Caki2 (cell line): ENCODE results near the gene F2. TPM values are rescaled to one million over a fixed set of nuclear protein-coding genes. Genes with fewer than 3 reads are reported as not detected.

Experiments
- DNase-seq: peaks from one replicate; pipeline ENCODE4 v3.0.0-alpha.2; 2015; ENCODE audit warnings: low read depth
- in situ Hi-C: cut with HindIII; loops from 2 replicates; pipeline ENCODE4 v1.10.0; 2016; ENCODE audit warnings: low sequenced_read_pairs, low pct_unique_long_range_greater_than_20kb, mixed read lengths
- total RNA-seq: library from RNA; depleted of rRNA; stranded (reverse); fragments of >200 nt; shearing (Covaris generic); gene quantifications from 2 replicates; pipeline ENCODE4 v1.2.3, GENCODE V29; 2014; ENCODE audit warnings: low replicate concordance

The F2 gene
- total RNA-seq, 1 experiment from 2014 or later, result 0.71 TPM

DNA sequence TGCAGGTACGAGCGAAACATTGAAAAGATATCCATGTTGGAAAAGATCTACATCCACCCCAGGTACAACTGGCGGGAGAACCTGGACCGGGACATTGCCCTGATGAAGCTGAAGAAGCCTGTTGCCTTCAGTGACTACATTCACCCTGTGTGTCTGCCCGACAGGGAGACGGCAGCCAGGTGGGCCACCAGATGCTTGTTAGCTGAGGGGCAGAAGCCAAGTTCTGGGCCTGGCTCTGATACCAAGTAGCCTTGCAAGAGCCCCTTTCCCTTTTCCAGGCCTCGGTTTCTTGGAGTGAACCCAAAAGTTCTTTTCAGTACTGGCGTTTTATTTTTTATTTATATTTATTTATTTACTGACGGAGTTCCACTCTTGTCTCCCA is 9.6 kb downstream of the F2 start:
- in situ Hi-C loops, result no loop called here
- no peak for DNase-seq

DNA sequence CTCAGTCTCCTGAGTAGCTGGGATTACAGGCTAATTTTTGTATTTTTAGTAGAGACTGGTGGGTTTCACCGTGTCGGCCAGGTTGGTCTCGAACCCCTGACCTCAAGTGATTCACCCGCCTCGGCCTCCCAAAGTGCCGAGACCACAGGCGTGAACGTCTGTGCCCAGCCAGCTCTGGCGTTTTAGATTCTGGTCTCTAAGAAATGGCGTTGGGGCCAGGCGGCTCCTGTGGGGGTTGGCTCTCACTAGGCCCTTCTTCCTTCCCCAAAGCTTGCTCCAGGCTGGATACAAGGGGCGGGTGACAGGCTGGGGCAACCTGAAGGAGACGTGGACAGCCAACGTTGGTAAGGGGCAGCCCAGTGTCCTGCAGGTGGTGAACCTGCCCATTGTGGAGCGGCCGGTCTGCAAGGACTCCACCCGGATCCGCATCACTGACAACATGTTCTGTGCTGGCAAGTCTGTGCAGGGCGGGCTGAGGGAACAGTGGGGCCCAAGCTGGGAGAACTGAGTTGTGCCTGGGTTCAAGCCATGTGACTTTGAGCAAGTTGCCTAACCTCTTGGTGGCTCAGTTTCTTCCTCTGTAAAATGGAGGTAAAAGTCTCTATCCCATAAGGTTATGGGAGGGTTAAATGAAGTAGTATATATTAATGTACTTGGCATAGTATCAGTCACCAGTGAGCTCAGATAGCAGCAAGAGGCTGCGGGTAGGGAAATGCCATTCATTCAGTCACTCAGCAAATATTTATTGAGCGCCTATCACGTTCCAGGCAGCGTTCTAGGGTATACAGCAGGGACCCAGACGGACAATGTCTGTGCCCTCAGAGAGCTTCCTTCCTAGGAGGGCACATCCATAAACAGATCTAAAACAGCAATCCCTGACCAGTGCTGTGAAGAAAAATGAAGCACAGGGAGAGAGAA is 10.4 kb downstream of the F2 start:
- no peak for DNase-seq
- in situ Hi-C loops, result no loop called here

DNA sequence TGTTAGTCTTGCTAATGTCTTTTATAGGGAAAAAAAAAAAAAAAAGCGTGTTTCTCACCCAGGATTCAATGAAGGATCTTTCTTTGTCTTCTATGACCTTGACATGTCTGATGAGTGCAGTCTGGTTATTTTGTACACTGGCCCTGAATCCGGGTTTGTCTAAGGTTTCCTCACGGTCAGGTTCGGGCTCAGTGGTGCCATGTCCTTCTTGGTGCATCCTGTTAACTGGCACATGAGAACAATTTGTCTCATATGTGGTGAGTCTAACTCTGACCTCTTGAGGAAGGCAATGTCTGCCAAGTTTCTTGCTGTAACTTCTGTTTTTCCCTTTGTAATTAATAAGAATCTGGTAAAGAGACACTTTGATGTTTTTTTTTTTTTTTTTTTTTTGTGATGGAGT is 12.5 kb downstream of the F2 start:
- DNase-seq, result no peak
- in situ Hi-C loops, result no loop called here

DNA sequence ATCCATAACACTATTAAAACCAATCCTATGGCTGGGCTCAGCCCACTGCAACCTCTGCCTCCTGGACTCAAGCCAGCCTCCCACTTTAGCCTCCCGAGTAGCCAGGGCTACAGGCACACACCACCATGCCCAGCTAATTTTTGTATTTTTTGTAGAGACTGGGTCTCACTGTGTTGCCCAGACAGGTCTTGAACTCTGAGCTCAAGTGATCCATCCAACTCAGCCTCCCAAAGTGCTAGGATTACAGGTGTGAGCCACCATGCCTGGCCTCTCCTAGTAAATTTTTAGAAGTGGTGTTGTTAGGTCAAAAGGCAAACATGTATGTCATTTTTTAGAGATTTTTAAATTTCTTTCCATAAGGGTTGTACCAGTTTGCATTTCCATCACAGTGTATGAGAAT is 14.2 kb downstream of the F2 start:
- DNase-seq, result no peak
- in situ Hi-C loops, result no loop called here

DNA sequence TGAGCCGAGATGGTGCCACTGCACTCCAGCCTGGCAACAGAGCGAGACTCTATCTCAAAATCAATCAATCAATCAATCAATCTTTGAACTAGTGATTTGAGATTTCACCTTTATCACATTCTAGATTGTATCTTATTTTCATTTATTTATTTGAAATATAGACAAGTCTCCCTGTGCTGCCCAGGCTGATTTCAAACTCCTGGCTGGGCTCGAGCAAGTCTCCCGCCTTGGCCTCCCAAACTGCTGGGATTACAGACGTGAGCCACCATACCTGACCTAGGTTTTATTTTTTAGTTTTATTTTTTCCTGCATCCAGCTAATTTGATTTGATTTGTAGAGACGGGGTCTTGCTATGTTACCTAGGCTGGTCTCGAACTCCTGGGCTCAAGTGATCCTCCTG is 17.1 kb downstream of the F2 start:
- in situ Hi-C loops, result no loop called here

DNA sequence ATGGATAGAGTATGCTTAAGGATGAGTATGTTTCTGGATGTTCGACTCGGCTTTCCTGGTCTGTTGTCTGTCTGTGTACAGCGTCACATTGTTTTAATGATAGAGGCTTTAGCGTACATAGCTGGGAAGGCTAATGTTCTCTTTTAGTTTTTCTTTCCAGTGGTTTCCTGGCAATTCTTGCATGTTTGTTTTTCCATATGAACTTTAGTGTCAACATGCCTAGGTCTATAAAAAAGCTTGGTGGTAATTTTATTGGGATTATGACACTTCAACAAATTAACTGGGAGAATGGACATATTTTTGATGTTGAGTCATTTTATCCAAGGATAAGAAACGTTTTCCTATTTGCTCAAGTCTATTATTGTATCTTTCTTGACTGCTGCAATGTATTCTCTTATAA is 17.6 kb downstream of the F2 start:
- no peak for DNase-seq
- in situ Hi-C loops, result no loop called here

More for the DNA sequence above, 17.1 kb downstream of the F2 start:
- DNase-seq, result no peak

DNA sequence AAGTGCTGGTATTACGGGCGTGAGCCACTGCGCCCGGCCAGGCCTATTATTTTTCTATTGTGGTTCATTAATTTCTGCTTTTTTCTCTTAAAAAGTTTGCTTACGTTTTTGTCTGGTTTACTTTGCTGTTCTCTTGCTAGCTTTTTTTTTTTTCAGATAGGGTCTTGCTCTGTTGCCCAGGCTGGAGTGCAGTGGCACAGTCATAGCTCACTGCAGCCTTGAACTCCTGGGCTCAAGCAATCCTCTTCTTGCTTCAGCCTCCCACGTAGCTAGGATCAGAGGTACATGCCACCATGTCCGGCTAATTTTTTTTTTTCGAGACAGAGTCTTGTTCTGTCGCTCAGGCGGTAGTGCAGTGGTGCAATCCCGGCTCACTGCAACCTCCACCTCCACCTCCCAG is 18.7 kb downstream of the F2 start:
- in situ Hi-C loops, result no loop called here
- DNase-seq, result no peak

DNA sequence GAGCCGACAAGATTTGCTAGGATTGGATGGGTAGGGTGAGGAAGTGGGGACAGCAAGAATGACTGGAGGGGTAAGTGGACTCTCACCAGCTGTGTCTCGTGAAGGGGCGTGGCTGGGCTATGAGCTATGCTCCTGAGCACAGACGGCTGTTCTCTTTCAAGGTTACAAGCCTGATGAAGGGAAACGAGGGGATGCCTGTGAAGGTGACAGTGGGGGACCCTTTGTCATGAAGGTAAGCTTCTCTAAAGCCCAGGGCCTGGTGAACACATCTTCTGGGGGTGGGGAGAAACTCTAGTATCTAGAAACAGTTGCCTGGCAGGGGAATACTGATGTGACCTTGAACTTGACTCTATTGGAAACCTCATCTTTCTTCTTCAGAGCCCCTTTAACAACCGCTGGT is 19.9 kb downstream of the F2 start:
- no peak for DNase-seq
- in situ Hi-C loops, result no loop called here

DNA sequence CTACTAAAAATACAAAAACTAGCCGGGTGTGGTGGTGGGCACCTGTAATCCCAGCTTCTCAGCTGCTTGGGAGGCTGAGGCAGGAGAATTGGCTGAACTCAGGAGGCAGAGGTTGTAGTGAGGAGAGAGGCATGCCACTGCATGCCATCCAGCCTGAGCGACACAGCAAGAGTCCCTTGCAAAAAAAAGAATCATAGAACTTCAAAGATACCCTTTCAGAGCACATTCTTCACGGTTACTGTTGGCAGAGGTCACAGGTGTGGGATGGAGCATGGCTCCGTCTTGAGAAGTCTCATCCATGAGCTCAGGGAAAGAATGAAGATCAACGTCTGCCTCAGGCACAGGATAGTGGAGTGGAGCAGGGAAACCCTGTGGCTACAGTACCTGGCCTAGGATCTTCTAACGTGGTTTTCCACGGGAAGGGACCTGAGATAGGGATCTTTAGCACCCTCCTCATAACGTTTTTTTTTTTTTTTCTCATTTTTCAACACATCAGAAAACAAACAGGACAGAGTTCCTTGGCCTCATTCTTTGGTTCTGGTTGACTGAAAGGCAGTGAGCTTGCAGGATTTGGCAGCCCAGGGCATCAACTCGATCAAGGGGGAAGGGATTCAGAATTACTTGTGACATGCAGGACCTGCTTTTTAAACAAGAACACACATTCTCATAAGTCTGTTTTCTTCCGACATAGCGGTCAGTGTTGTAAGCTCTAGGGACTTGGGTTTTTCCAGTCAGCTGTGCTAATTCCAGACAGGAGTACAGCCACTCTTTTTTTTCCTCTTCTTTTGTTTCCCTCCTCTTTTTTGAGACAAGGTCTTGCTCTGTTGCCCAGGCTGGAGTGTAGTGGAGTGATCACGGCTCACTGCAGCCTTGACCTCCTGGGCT is 22.8 kb downstream of the F2 start:
- in situ Hi-C loops, result no loop called here
- DNase-seq, result no peak

DNA sequence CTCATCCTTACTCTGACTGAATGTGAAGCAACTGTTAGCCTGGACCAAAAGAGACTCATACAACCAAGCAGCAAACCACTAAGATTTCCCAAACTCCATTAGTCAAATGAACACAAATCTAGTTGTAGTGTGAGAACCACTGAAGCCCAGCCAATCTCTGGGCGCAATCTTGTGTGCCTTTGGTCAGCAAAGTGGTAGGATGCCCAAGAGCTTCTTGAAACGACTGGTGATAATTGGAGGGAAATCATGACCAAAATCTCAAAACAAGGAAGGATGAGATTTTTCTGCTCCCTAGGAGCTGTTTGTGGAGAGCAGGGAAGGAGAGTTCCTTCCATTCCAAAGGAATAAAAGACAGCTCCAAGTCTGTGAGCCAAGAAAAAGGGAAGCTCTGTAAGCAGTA is 24.0 kb downstream of the F2 start:
- in situ Hi-C loops, result no loop called here
- DNase-seq, result no peak

DNA sequence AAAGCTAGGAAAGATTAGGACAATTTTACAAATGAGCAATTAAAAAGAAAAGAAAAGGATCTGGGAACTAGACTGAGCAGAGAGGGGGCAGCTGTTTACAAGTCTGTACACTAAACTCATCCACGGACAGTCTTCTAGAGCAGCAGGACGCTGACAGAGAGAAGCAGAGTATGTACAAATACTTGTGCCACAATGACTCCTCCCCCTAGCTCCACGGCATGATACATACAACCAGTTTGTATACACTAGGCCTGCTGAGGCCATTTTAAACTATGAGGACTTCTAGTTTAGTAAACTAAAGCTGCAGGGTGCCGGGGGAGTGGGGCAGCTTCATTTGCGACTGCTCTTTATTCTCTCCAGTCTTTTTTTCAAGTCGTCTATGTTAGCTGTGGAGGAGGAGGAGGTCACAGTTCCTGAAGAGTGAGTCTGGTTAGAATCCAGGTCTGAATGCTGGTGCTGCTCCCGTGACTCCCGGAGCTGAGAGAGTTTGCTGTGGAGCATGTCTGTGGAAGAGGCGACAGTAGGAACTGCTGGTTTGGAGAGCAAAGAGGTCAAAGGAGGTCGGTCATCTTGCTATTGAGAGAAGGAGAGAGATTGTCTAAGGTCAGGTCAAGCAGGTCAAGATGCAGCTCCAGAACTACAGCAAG is 24.8 kb downstream of the F2 start:
- no peak for DNase-seq
- in situ Hi-C loops, result no loop called here

DNA sequence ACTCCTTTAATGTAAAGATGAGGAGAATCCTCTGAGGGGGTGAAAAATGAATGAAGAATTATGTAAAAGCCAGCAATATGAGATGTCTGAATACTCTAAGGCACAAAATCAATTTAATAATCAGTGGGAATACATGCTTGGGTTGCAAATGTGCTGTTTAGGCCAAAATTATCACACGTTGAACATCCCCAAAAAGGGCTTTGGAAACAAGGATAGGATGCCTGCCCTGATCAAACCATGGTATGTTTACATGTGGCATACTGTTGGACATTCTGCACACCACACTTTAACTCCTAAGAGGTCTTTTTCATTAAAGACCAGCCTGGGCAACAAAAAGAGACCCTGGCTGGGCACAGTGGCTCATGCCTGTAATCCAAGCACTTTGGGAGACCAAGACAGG is 26.3 kb downstream of the F2 start:
- DNase-seq, result no peak
- in situ Hi-C loops, result no loop called here

DNA sequence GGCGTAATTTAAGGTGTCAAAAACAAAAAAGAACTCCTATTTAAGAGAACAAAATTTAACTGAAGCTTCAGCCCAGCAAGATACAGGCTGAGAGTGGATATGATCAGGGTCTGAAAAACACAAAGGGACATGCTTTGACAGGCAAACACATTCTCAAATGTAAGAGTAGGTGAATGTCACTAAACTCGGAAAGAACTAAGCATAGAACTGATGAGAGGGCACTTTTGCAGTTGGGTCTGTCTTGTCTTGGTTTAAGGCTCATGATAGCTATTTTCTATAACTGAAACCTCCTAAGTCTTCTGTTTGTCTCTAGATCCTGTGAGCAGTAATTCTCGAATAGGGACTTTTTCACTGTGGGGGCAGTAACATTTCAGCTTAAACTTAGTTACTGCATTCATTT is 27.0 kb downstream of the F2 start:
- in situ Hi-C loops, result no loop called here
- DNase-seq, result no peak

DNA sequence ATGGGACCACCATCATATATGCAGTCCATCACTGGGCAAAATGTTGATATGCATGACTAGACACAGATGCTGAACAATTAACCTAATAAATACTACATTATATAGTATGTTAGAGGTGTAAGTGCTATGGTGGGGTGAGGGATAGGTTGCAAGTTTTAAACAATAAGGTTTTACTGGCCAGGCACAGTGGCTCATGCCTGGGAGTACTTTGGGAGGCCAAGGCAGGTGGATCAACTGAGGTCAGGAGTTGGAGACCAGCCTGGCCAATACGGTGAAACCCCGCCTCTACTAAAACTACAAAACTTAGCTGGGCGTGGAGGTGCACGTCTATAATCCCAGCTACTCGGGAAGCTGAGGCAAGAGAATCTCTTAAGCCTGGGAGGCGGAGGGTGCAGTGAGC is 28.1 kb downstream of the F2 start:
- in situ Hi-C loops, result no loop called here
- no peak for DNase-seq

DNA sequence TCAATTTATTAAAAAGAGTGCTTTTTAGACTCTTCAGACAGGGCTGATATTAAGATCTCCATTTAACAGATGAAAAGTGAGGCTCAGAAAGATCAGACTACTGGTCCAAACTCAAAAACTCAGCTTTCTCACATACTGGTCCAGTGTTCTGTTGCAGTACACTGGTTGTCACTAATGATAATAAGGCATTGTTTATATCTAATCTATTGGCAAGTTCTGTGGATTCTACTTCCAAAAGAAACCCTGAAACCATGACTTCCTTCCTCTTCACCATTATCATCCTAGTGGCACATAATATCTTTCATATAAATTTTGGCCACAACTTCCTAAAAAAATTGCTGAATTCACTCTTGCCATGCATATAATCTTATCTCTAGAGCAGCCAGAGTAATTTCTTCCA is 36.9 kb downstream of the F2 start:
- no peak for DNase-seq
- in situ Hi-C loops, result no loop called here

DNA sequence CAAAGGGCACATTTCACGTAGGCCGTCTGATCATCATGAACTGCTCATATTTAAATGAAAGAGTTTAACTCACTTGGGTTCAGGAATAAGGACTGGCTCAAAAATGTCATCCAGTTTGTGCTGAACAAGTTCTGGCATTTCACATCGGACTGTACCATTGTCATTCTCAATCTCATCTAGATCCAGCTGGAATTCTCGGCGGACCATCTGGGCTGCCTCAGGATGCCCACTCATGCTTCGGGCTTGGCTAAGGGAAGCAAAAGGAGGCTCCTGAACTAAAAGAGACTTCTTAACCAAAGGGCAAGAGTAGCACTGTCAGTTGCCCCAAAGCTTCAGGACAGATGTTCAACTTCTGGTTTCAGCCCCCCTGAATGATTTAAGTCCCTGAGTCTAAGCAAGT is 40.2 kb downstream of the F2 start:
- DNase-seq, result no peak
- in situ Hi-C loops, result no loop called here

DNA sequence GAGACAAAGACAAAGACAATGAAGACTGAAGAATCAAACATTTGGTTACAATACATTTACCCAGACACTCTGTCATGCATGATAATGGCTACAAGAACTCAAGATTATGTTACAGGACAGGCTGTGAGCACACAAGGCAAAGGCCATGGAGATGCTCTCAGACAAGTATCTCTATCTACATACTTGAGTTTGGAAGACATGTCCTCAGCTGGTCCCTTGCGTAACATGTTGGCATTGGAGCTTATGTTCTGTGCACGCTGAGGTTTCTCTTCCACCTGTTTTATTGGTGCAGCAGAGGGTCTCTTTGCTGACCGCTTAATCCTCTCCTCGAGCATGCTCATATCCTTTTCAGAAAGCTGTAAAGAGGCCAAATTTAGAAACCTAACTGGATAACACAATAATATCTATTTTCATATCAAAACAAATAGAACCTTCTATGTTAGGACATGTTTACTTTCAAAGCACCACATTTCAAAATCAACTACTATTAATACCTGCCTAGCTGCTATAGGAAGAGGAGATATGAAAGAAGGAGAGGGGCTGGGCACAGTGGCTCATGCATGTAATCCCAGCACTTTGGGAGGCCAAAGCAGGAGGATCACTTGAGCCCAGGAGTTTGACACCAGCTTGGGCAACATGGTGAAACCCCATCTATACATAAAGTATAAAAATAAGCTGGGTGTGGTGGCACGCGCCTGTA is 41.6 kb downstream of the F2 start:
- DNase-seq, result no peak
- in situ Hi-C loops, result no loop called here

DNA sequence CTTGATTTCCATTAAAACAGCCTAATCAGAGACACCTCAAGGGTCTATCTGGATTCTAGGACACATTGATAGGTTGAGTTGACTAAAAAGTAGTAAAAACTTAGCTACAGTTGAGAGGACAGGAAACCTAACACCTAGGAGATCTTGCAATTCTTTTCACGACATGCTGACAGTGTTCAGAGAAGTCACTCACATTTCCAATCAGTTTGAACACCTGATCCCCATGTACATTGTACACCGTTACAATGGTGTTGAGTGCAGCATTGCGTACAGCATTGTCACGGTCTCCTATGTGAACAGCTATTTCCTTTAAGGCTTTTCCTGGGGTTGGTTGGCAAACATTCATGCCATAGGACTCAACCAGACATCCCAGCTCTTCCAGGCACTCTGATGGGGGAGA is 42.8 kb downstream of the F2 start:
- in situ Hi-C loops, result no loop called here

More for the DNA sequence above, 42.8 kb downstream of the F2 start:
- DNase-seq, result no peak
